HG02678 (cell line): Measurements from ENCODE around the gene RECQL5.
A peak's percentile ranks its signal among the peaks of the same experiment; 100 is the strongest.
"Not testable (repeated sequence)": the region's sequence is repeated elsewhere in the genome, so short reads cannot be mapped to it uniquely, and the experiment has no call there.

Experiments used
- ATAC-seq: cut with Tn5 transposase; IDR thresholded peaks from one replicate; pipeline ENCODE4 v1.9.1; 2021; ENCODE audit warnings: mild to moderate bottlenecking, moderate library complexity; ENCODE audit not compliant: unreplicated experiment

The RECQL5 gene

GRCh38 chr17:75649687-75650086 lies 17.3 kb downstream of the RECQL5 start:
- no peak for ATAC-seq

- no peak for ATAC-seq
Measured at GRCh38 chr17:75647921-75648320, 19.0 kb downstream of the RECQL5 start.

GRCh38 chr17:75647061-75647460 lies 19.9 kb downstream of the RECQL5 start:
- ATAC-seq: no peak

GRCh38 chr17:75646638-75646992 lies 20.3 kb downstream of the RECQL5 start:
- no peak for ATAC-seq

GRCh38 chr17:75645889-75646637 lies 20.9 kb downstream of the RECQL5 start:
- peak; percentile 95 for ATAC-seq

- no peak for ATAC-seq
Measured at GRCh38 chr17:75645501-75645888, 21.5 kb downstream of the RECQL5 start.

- ATAC-seq: no peak
Measured at GRCh38 chr17:75643643-75644017, 23.3 kb downstream of the RECQL5 start.

- ATAC-seq: no peak
Measured at GRCh38 chr17:75642784-75643642, 23.9 kb downstream of the RECQL5 start.

- no peak for ATAC-seq
Measured at GRCh38 chr17:75642182-75642783, 24.7 kb downstream of the RECQL5 start.

GRCh38 chr17:75641343-75641742 lies 25.6 kb downstream of the RECQL5 start:
- ATAC-seq: no peak

GRCh38 chr17:75640556-75641119 lies 26.3 kb downstream of the RECQL5 start:
- ATAC-seq: no peak

GRCh38 chr17:75639771-75640555 lies 27.0 kb downstream of the RECQL5 start:
- no peak for ATAC-seq

GRCh38 chr17:75639327-75639726 lies 27.6 kb downstream of the RECQL5 start:
- no peak for ATAC-seq

GRCh38 chr17:75638893-75639292 lies 28.1 kb downstream of the RECQL5 start:
- no peak for ATAC-seq

GRCh38 chr17:75638039-75638438 lies 28.9 kb downstream of the RECQL5 start:
- ATAC-seq: not testable (repeated sequence)

- ATAC-seq: no peak
Measured at GRCh38 chr17:75637551-75637950, 29.4 kb downstream of the RECQL5 start.

GRCh38 chr17:75637143-75637538 lies 29.8 kb downstream of the RECQL5 start:
- no peak for ATAC-seq

- no peak for ATAC-seq
Measured at GRCh38 chr17:75636381-75637142, 30.4 kb downstream of the RECQL5 start.

- no peak for ATAC-seq
Measured at GRCh38 chr17:75635610-75636202, 31.2 kb downstream of the RECQL5 start.
